Stimulated activated CD8-positive, alpha-beta memory T cell treated with anti-CD3 and anti-CD28 coated beads, Interleukin-4, amount 100 ng/mL, for 1 hour (primary cell): ENCODE measurements around the gene CAMK1D.
"Not testable (repeated sequence)": the region's sequence is repeated elsewhere in the genome, so short reads cannot be mapped to it uniquely, and the experiment has no call there.

Experiments
- DNase-seq, 2 donors: peaks; one replicate each; pipeline ENCODE4 v3.0.0-alpha.2; 2020; ENCODE audit warnings: low read depth in 2 of 2, low spot score in 1 of 2

The CAMK1D gene

DNA sequence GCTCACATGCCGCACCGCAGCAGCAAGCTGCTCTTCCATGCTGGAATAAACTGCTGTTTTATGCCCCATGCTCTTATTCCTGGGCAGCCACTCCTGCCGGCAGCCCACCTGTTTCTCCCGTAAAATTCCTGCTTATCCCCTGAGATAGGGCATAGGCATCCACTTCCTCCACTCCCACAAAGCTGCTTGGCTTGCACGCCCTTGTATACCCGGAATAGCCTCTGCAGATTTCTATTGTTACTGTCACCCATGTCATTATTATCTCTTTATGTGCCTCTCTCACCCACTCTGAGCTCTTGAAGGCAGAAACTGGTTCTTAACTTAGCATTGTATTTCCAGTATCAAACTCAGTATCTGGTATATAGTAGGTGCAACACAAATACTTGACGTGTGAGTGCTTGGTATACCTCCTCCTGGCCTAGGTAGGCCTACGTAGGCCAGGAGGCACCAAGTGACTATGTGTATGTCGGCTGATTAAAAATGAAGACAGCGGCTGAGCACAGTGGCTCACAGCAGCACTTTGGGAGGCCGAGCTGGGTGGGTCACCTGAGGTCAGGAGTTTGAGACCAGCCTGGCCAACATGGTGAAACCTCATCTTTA, 458.8 kb downstream of the CAMK1D start:
- no peak for DNase-seq

DNA sequence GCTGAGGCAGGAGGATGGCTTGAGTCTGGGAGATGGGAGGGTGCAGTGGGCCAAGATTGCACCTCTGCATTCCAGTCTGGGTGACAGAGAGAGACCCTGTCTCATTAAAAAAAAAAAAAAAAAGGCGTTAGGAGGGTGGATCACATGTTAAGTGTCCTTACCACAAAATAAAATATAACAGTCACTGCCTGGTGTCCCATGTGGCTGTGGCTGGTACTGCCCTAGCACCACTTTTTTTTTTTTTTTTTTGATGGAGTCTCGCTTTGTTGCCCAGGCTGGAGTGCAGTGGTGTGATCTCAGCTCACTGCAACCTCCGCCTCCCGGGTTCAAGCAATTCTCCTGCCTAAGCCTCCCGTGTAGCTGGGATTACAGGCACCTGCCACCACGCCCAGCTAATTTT, 460.7 kb downstream of the CAMK1D start:
- not testable (repeated sequence) for DNase-seq

- no peak for DNase-seq
These were observed 462.5 kb downstream of the CAMK1D start for GRCh38 chr10:12811826-12812225.

GRCh38 chr10:12812571-12812970, 463.2 kb downstream of the CAMK1D start:
- no peak for DNase-seq

DNA sequence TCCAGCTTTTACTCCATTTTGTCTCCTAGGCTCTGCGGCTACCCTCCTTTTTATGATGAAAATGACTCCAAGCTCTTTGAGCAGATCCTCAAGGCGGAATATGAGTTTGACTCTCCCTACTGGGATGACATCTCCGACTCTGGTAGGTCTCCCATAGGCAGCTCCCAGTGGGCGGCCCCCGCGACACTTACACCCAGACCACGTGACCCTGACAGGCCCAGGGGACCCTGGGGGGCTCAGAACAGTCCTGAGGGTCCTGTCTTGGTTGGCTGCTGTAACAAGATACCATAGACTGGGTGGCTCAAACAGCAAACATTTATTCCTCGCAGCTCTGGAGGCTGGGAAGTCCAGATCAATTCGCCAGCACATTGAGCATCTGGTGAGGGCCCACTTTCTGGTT, 464.8 kb downstream of the CAMK1D start:
- DNase-seq: no peak

DNA sequence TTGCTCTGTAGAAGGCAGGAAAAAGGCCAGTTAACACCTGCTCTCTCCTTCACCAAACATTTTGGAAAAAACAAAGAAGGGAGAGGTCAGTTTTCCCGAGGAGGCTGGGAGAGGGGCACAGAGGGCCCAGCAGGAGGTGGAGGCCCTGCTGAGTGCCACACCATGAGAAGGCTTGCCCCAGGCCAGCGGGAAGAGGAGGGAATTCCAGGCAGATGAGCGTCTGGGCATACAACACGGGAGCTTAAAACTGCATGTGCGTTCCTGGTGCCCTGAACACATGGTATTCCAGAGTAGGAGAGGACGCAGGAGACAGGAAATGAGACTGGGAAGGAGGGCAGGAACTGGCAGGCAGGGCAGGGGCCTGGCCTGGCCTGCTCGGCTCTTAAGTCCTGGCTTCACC, 469.7 kb downstream of the CAMK1D start:
- no peak for DNase-seq

DNA sequence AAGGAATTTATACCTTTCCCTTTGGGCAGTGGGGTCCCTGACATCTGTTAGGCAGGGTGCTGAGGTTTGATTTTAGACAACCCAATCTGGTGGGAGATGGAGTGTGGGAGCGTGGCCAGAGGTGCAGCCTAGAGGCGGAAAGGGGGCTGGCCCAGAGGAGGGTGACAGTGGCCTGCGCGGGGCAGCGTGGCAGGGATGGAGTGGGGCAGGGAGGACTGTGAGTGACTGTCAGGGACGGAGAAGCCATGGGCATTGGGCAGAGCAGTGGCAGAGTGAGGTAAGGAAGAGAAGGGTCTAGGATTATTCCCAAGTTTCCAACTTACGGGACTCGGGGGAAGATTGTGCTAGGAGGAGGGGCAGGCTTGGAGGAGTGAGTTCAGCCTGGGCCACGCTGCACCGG, 470.3 kb downstream of the CAMK1D start:
- DNase-seq: no peak

- no peak for DNase-seq
These were observed 473.0 kb downstream of the CAMK1D start for GRCh38 chr10:12822126-12822892.

- no peak for DNase-seq
These were observed 473.5 kb downstream of the CAMK1D start for GRCh38 chr10:12822893-12823170.

GRCh38 chr10:12823328-12823727, 474.0 kb downstream of the CAMK1D start:
- no peak for DNase-seq

DNA sequence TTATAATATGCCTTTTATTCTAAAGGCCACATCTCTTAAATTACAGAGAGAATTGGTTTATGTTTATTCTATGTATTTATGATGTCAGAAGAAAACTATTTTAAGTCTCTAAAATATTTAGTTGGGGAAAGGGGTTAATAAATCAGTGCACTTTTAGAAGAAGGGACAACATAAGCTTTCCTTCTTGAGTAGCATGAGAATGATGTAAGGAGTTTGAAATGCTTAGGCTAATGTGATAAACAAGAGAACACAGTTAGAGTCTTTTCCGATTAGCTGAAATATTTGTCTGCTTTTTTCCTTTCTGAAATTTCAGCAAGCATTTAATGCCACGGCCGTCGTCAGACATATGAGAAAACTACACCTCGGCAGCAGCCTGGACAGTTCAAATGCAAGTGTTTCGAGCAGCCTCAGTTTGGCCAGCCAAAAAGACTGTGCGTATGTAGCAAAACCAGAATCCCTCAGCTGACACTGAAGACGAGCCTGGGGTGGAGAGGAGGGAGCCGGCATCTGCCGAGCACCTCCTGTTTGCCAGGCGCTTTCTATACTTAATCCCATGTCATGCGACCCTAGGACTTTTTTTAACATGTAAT, 476.0 kb downstream of the CAMK1D start:
- no peak for DNase-seq

GRCh38 chr10:12826800-12827372, 477.5 kb downstream of the CAMK1D start:
- DNase-seq: no peak

- DNase-seq: no peak
These were observed 479.4 kb downstream of the CAMK1D start for GRCh38 chr10:12828736-12829135.

GRCh38 chr10:12829831-12830390, 480.6 kb downstream of the CAMK1D start:
- DNase-seq: no peak

DNA sequence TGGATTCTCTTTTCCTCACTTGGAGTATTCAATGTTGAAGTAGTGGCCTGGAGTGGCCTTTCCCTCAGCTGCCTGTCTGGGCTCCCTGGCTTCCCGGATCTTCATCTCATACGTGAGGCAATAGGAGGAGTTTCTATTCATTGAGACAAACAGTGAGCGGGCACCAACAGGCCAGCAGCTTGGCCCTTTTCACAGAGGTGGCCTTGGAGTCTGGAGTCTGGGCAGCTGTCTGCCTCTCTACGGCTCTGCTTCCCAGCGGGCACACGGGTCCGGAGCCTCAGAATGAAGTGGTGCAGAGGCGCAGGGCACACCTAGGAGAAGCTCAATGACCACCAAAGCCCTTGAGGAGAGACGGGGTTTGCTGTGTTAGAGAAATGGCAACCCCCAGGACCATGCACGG, 482.7 kb downstream of the CAMK1D start:
- DNase-seq: no peak

DNA sequence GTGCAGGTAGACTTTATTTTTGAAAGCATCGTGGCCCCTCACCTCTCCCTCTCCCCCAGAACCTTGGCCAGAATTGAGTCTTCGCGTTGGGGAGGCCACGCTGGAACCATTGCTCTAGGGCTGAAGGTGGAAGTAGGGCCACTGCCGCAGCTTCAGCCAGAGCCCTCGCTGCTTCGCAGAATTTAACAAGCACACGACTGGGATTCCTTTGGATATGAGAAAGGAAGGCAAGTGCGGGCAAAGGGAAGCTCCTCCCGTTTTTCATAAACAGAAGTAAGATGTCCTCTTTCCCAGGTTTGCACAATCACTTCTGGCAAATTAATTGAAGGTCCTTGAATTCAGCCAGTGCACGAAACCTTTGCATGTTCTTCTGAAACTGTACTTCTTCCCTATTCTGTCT, 484.1 kb downstream of the CAMK1D start:
- DNase-seq: no peak

DNA sequence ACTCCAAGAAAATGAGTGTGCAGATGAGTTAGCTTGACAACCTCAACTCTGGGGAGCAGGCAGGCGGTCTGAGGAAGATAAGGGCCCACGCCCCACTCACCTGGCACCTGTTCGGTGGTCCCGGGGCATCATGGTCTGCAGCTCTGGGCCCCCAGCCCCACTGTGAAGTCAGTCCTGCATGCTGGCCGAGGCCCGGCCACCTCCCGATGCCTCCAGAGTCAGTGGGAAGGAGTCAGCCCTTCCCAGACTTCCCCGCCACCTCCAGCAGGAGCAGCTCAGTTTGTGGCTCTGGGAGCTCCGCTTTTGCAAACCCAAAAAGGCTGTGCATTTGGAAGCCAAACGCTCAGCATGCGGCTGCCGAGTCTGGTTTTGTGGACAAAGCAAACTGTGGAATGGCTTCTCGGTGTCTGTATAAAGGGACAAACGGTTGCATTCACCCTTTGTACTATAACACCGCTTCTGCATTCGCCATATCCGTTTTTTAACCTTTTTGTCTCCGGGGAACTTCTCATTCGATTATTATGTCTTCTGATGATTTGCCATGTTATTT, 484.8 kb downstream of the CAMK1D start:
- DNase-seq: no peak

GRCh38 chr10:12834721-12835120, 485.4 kb downstream of the CAMK1D start:
- DNase-seq: no peak

- DNase-seq: no peak
These were observed 486.4 kb downstream of the CAMK1D start for GRCh38 chr10:12835709-12836108.

GRCh38 chr10:12838366-12838765, 489.0 kb downstream of the CAMK1D start:
- no peak for DNase-seq

DNA sequence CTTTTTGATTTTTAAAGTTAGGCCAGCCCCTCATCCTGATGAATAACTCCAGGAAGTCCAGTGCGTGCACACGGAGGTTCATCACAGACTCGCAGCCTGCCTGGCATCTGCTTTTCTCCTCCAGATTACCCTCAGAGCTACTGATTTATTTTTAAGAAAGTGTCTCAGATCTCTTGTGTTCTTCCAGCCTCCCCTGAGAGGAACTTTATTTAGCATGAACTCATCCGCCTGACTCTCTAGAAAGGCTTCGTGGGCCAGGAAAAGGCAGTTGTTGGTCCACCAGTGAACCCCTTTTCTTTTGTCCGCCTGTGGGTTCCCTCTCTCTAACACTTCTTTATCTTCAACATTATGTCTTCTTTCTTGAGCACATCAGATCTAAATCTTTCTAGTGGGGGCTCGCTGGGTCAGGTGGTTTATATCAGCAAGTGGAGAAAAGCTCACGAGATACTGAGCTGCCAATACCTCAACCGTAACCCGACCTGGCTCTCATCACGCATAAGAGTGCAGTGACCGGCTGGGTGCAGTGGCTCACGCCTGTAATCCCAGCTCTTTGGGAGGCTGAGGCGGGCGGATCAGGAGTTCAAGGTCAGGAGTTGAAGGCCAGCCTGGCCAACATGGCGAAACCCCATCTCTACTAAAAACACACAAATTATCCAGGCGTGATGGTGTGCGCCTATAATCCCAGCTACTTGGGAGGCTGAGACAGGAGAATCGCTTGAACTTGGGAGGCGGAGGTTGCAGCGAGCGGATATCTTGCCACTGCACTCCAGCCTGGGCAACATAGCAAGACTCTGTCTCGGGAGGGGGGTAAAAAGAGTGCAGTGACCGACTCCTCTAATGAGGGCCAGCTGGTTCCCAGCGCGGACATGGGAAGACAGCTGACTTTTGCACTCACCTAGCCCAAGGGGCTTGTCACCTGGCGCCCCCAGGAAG, 489.9 kb downstream of the CAMK1D start:
- DNase-seq: no peak
